Cardiac fibroblast (primary cell): ENCODE results near the gene AP4B1.

Source experiments
- DNase-seq, 2 donors: peaks; one replicate each; pipeline versions ENCODE4 v3.0.0 to v3.0.0-alpha.2; 2010; ENCODE audit warnings: low read depth in 2 of 2
- H3K4me3 ChIP-seq, 2 donors: replicated peaks in 1 of 2; 1 replicate in 1 of 2; 2 replicates in 1 of 2; pipeline ENCODE4 v1.5.1; 2011; ENCODE audit warnings: low read depth in 2 of 2, low read length in 2 of 2, mild to moderate bottlenecking in 2 of 2, moderate library complexity in 1 of 2
- TF ChIP-seq, protein P1 (sequence below): IDR thresholded peaks from one replicate; pipeline ENCODE4 v1.5.1; 2011; ENCODE audit warnings: low read depth, mild to moderate bottlenecking, low read length, inconsistent platforms

Gene AP4B1

DNA sequence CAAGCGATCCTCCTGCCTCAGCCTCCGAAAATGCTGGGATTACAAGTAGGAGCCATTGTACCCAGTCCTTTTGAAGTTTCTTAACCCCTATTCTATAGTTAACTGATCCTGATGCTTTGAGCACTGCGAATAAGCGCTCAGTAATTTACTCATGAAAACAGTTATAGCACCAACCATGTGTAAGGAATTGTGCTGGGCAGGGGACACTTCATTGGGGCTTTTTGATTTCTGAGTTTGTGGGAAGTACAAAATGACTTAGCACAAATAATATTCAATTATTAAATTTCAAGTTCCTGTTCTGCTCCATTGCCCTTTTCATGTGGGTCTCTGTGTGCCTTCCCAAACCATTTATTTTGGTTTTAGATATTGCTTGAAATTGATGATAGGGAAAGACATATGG is 18.4 kb upstream of the AP4B1 start:
- H3K4me3 ChIP-seq, result no peak overlapping the region
- TF ChIP-seq, protein P1, sequence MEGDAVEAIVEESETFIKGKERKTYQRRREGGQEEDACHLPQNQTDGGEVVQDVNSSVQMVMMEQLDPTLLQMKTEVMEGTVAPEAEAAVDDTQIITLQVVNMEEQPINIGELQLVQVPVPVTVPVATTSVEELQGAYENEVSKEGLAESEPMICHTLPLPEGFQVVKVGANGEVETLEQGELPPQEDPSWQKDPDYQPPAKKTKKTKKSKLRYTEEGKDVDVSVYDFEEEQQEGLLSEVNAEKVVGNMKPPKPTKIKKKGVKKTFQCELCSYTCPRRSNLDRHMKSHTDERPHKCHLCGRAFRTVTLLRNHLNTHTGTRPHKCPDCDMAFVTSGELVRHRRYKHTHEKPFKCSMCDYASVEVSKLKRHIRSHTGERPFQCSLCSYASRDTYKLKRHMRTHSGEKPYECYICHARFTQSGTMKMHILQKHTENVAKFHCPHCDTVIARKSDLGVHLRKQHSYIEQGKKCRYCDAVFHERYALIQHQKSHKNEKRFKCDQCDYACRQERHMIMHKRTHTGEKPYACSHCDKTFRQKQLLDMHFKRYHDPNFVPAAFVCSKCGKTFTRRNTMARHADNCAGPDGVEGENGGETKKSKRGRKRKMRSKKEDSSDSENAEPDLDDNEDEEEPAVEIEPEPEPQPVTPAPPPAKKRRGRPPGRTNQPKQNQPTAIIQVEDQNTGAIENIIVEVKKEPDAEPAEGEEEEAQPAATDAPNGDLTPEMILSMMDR, result no peak
- no peak for DNase-seq

DNA sequence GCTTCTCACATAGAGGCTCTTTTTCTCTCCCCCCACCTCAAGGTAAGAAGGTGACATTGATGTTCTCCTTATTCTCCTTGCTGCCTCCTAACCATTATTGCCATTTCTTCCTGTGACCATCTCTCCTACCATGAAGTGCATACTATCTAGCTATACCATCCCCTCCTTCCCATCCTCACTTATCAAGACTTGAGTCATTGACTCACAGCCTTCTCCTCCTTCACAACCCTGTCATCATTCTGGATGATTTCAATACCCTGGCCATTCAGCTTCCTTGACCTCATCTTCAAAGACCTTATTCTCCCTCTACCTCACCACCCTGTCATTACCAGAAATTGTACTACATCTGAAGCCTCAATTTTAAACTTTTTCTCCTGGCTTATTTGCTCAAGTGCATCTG is 13.6 kb upstream of the AP4B1 start:
- TF ChIP-seq, protein P1, result no peak
- no peak for DNase-seq

DNA sequence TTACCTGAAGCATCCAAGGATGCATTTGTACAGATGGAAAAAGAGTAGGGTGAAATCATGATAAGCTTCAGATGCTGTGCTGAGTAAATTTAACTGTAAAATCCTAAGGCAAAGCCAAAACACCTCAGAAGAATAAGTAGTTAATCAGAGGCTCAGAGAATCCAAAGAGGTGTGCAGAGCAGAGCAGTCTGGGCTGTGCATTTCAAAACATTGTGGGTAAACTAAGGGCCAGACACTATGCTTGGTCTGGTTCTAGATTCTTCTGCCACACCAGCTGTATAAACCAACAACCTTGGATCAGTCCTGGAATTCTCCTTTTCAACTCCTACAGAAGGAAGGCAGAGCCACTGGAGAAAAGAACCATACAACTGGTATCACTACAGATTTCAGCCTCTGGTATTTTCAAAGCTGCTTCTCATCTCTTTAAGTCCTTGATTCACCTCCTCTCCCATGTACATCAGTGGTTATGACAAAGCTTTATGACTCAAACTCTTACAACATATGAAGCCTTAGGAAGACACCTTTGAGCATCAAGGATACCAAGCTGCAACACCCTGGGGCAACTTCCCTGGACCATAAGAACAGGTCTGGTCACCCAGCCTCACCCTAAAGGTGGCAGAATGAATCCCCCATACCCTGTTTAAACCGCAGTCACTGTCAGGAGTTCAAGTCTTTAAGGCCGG is 12.9 kb upstream of the AP4B1 start:
- H3K4me3 ChIP-seq, result no peak overlapping the region
- peak in 1 of 2 donors; percentile 70 for DNase-seq
- TF ChIP-seq, protein P1, result no peak

More for the DNA sequence above, 13.6 kb upstream of the AP4B1 start:
- no peak overlapping the region for H3K4me3 ChIP-seq

DNA sequence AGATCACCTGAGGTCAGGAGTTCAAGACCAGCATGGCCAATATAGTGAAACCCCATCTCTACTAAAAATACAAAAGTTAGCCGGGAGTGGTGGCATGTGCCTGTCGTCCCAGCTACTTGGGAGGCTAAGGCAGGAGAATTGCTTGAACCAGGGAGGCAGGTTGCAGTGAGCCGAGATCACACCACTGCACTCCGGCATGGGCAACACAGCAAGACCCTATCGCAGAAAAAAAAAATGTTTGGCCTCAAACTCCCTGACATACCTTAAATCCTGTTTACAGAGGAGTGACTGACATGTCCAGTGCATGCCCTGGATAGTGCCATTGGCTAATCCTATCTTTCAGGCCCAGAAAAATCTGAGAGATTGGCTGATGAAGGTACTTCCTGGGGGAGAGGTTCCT is 12.4 kb upstream of the AP4B1 start:
- no peak overlapping the region for H3K4me3 ChIP-seq
- DNase-seq, result no peak
- TF ChIP-seq, protein P1, result no peak

DNA sequence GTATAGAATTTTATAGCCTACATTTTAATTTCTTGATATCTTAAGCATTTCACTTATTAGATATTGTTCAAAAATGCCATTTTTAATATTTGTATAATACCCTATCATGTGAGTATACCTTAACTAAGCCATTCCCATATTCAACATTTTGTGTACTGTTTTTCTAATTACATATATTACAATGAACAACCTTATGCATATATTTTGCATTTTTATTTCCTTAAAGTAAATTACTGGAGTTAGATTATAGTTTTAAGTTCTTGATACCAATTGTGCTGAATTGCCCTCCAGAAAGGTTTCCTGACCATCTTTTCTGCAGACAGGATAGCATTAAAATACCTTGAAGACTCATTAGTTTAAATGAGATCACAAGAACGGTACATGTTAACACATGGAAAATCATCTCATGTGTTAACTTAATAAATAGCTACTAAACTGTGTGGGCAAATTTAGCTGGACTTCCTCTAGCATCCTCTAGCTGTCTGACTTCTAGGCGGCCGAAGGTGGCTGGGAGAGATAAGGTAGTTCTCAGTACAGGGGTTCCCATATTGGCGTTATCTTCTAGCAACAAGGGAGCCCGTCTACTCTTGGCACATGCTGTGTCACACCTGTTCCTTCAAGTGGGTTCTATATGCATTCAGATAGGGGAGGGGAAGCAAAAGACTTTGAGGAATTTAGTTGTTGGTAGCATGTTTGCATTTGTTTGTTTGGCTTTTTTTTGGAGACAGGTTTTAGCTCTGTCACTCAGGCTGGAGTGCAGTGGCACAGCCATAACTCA is 9.5 kb upstream of the AP4B1 start:
- no peak for DNase-seq
- TF ChIP-seq, protein P1, result no peak
- H3K4me3 ChIP-seq, result no peak overlapping the region

DNA sequence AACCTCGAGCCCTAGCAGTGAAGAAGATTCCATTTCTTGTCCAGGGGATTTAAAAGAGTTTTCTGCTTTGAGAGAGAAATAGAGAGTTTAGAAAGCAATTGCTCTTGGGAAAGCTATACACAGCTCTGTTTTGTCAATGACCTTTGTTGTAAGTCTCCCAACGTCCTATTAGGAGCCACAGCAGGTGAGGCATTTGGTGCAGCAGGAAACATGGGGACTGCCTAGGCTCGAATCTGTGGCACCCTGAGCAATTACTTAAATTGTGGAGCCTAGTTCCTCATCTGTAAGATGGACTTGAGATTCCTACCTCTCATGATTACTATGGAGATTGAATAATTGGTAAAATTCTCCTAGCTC is 8.7 kb upstream of the AP4B1 start:
- TF ChIP-seq, protein P1, result no peak
- no peak overlapping the region for H3K4me3 ChIP-seq
- no peak for DNase-seq
